OCI-LY3 (cell line): ENCODE data around the gene NEURL2.

Experiments used
- EZH2phosphoT487 ChIP-seq: fragments of 200-600 bp; shearing (Covaris generic); IDR thresholded peaks from 2 replicates; pipeline ENCODE4 v1.6.1; 2018; ENCODE audit warnings: antibody characterized with exemption, mixed run types, low read depth
- TF ChIP-seq, protein P1 (sequence below): fragments of 200-600, 300-600 bp; sonication (generic); IDR thresholded peaks from 2 replicates; pipeline ENCODE4 v1.5.1; 2014; ENCODE audit warnings: antibody characterized with exemption, low read length, low read depth

DNA sequence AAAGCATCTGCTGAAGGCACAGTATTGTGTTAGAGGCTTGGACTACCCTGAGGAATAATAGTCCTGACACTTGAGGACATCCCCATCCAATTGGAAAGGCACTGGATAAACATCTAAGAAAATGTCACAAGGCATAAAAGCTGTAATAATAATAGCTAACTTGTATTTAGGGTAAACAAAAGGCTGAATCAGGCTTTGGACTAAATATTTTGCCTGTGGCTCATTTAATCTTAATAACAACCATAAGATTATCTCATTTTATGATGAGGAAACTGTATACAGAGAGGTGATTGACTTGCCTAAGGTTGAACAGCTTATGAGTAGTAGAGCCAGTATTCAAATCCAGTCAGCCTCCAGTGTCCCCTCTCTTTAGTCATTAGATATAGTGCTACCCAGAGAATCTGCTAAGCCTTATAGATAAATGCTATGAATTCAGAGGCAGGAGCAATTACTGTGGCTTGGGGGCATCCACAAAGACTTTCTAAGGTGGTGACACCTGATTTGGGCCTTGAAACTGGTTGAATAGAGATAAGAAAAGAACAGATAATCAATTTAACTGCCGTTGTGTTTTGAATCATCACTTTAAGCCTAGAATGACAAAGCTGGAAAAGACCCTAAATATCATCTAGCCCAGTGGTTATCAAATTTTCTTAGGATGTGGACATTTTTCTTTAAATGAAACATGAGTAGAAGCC, 17.5 kb downstream of the NEURL2 start:
- TF ChIP-seq, protein P1, sequence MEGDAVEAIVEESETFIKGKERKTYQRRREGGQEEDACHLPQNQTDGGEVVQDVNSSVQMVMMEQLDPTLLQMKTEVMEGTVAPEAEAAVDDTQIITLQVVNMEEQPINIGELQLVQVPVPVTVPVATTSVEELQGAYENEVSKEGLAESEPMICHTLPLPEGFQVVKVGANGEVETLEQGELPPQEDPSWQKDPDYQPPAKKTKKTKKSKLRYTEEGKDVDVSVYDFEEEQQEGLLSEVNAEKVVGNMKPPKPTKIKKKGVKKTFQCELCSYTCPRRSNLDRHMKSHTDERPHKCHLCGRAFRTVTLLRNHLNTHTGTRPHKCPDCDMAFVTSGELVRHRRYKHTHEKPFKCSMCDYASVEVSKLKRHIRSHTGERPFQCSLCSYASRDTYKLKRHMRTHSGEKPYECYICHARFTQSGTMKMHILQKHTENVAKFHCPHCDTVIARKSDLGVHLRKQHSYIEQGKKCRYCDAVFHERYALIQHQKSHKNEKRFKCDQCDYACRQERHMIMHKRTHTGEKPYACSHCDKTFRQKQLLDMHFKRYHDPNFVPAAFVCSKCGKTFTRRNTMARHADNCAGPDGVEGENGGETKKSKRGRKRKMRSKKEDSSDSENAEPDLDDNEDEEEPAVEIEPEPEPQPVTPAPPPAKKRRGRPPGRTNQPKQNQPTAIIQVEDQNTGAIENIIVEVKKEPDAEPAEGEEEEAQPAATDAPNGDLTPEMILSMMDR = no peak
- no peak for TF ChIP-seq EZH2phosphoT487
